ENCODE measurements around the gene ZNF562.

ZNF562 gene

GRCh38 chr19:9621156-9622037 lies 53.5 kb downstream of the ZNF562 start, which contains the start of gene ZNF561:
Gene ZNF561, minus strand, starts transcription at chr19:9621232. Its CDS starts 1,776 bp downstream, at chr19:9619456.
- Histone ChIP-seq H2AK5ac (ENCODE audit: low read depth, low read length) (peak within 1 kb of the TSS; percentile 19), H3K23ac (ENCODE audit: low read depth, low read length, poor library complexity) (peak within 1 kb of the TSS; percentile 40), H3K27me3 (ENCODE audit: control insufficient read depth in 3 of 3, insufficient read depth in 3 of 3, low read depth in 1 of 3, low read length in 3 of 3) (no peaks in the 10 kb centered on the region), H2BK120ac (ENCODE audit: low read depth, low read length) (peak within 1 kb of the TSS; percentile 10), H3K36me3 (replicated peaks in 1 of 2; ENCODE audit: control insufficient read depth in 2 of 2, insufficient read depth in 2 of 2, low read length in 2 of 2) (peaks cover 21 to 46% of the 10 kb centered on the region in 2 donors), H4K8ac (ENCODE audit: low read depth, low read length) (peak within 1 kb of the TSS; percentile 89), H2AFZ (ENCODE audit: low read length) (peak within 1 kb of the TSS; percentile 93), H3K4ac (ENCODE audit: low read length) (no peak within 1 kb of the TSS), H3K4me1 (ENCODE audit: control insufficient read depth in 2 of 2, insufficient read depth in 1 of 2, low read depth in 1 of 2, low read length in 2 of 2) (peaks cover 4 to 6% of the 10 kb centered on the region in 2 donors), H4K91ac (ENCODE audit: low read depth, low read length, poor library complexity) (no peak within 1 kb of the TSS), H3K9ac (ENCODE audit: low read depth, low read length, poor library complexity) (peak within 1 kb of the TSS; percentile 92), H2BK15ac (ENCODE audit: low read length) (peak within 1 kb of the TSS; percentile 44), H3K9me3 (replicated peaks in 1 of 2; ENCODE audit: control insufficient read depth in 2 of 2, insufficient read depth in 1 of 2, low read depth in 1 of 2, low read length in 2 of 2) (peaks cover 0 to 3% of the 10 kb centered on the region in 2 donors), H3K4me2 (ENCODE audit: insufficient read depth, low read length, poor library complexity, severe bottlenecking) (peak within 1 kb of the TSS; percentile 85), H3K4me3 (ENCODE audit: low read length in 2 of 2) (peak within 1 kb of the TSS; percentile 67 to 87), H3K79me1 (ENCODE audit: low read depth, low read length) (peaks cover 10% of the 10 kb centered on the region), H3K27ac (replicated peaks; ENCODE audit: low read length) (peak within 1 kb of the TSS; percentile 94), H3K18ac (ENCODE audit: low read length) (peak within 1 kb of the TSS; percentile 98), H2BK5ac (ENCODE audit: low read length) (peak within 1 kb of the TSS; percentile 100), H3K14ac (ENCODE audit: low read length) (no peak within 1 kb of the TSS), H2BK12ac (ENCODE audit: low read length) (no peak within 1 kb of the TSS)
- WGBS, 2 donors (ENCODE audit: extremely low coverage in 2 of 2, insufficient read length in 2 of 2, insufficient replicate concordance in 1 of 2): no CpG with 5 or more reads among the region's 33 CpGs
- peak; percentile 86 for DNase-seq (ENCODE audit: low spot score)

GRCh38 chr19:9620842-9621155 lies 54.1 kb downstream of the ZNF562 start:
- Histone ChIP-seq H3K4me2 (ENCODE audit: insufficient read depth, low read length, poor library complexity, severe bottlenecking) (peak overlapping the region; percentile 85), H3K4ac (ENCODE audit: low read length) (no peak overlapping the region), H3K27me3 (ENCODE audit: control insufficient read depth in 3 of 3, insufficient read depth in 3 of 3, low read depth in 1 of 3, low read length in 3 of 3) (no peaks in the 10 kb centered on the region), H2BK15ac (ENCODE audit: low read length) (peak overlapping the region; percentile 44), H3K79me1 (ENCODE audit: low read depth, low read length) (peaks cover 10% of the 10 kb centered on the region), H3K23ac (ENCODE audit: low read depth, low read length, poor library complexity) (peak overlapping the region; percentile 40), H2BK12ac (ENCODE audit: low read length) (no peak overlapping the region), H2AFZ (ENCODE audit: low read length) (peak overlapping the region; percentile 93), H3K9me3 (replicated peaks in 1 of 2; ENCODE audit: control insufficient read depth in 2 of 2, insufficient read depth in 1 of 2, low read depth in 1 of 2, low read length in 2 of 2) (peaks cover 0 to 3% of the 10 kb centered on the region in 2 donors), H3K36me3 (replicated peaks in 1 of 2; ENCODE audit: control insufficient read depth in 2 of 2, insufficient read depth in 2 of 2, low read length in 2 of 2) (peaks cover 25 to 51% of the 10 kb centered on the region in 2 donors), H2BK120ac (ENCODE audit: low read depth, low read length) (peak overlapping the region; percentile 10), H3K4me1 (ENCODE audit: control insufficient read depth in 2 of 2, insufficient read depth in 1 of 2, low read depth in 1 of 2, low read length in 2 of 2) (peaks cover 4 to 6% of the 10 kb centered on the region in 2 donors), H3K14ac (ENCODE audit: low read length) (no peak overlapping the region), H3K4me3 (ENCODE audit: low read length in 2 of 2) (peak overlapping the region; percentile 67 to 87), H4K8ac (ENCODE audit: low read depth, low read length) (no peak overlapping the region), H2AK5ac (ENCODE audit: low read depth, low read length) (no peak overlapping the region), H3K18ac (ENCODE audit: low read length) (peak overlapping the region; percentile 98), H4K91ac (ENCODE audit: low read depth, low read length, poor library complexity) (no peak overlapping the region), H3K27ac (replicated peaks; ENCODE audit: low read length) (peak overlapping the region; percentile 94), H3K9ac (ENCODE audit: low read depth, low read length, poor library complexity) (peak overlapping the region; percentile 92), H2BK5ac (ENCODE audit: low read length) (peak overlapping the region; percentile 100)
- no peak for DNase-seq (ENCODE audit: low spot score)
- no CpG with 5 or more reads among the region's 16 CpGs for WGBS, 2 donors (ENCODE audit: extremely low coverage in 2 of 2, insufficient read length in 2 of 2, insufficient replicate concordance in 1 of 2)

- Histone ChIP-seq H2AFZ (ENCODE audit: low read length) (no peak overlapping the region), H4K8ac (ENCODE audit: low read depth, low read length) (no peak overlapping the region), H3K9ac (ENCODE audit: low read depth, low read length, poor library complexity) (no peak overlapping the region), H2BK12ac (ENCODE audit: low read length) (no peak overlapping the region), H3K36me3 (replicated peaks in 1 of 2; ENCODE audit: control insufficient read depth in 2 of 2, insufficient read depth in 2 of 2, low read length in 2 of 2) (peaks cover 62 to 93% of the 10 kb centered on the region in 2 donors), H2BK15ac (ENCODE audit: low read length) (no peak overlapping the region), H3K4ac (ENCODE audit: low read length) (no peak overlapping the region), H3K4me1 (ENCODE audit: control insufficient read depth in 2 of 2, insufficient read depth in 1 of 2, low read depth in 1 of 2, low read length in 2 of 2) (peaks cover 0 to 4% of the 10 kb centered on the region in 2 donors), H2BK5ac (ENCODE audit: low read length) (no peak overlapping the region), H2AK5ac (ENCODE audit: low read depth, low read length) (no peak overlapping the region), H3K79me1 (ENCODE audit: low read depth, low read length) (peaks cover 7% of the 10 kb centered on the region), H3K27me3 (ENCODE audit: control insufficient read depth in 3 of 3, insufficient read depth in 3 of 3, low read depth in 1 of 3, low read length in 3 of 3) (no peaks in the 10 kb centered on the region), H3K4me3 (ENCODE audit: low read length in 2 of 2) (no peak overlapping the region), H3K23ac (ENCODE audit: low read depth, low read length, poor library complexity) (no peak overlapping the region), H3K4me2 (ENCODE audit: insufficient read depth, low read length, poor library complexity, severe bottlenecking) (no peak overlapping the region), H2BK120ac (ENCODE audit: low read depth, low read length) (no peak overlapping the region), H3K9me3 (replicated peaks in 1 of 2; ENCODE audit: control insufficient read depth in 2 of 2, insufficient read depth in 1 of 2, low read depth in 1 of 2, low read length in 2 of 2) (peaks cover 13 to 46% of the 10 kb centered on the region in 2 donors), H4K91ac (ENCODE audit: low read depth, low read length, poor library complexity) (no peak overlapping the region), H3K27ac (replicated peaks; ENCODE audit: low read length) (no peak overlapping the region), H3K18ac (ENCODE audit: low read length) (no peak overlapping the region), H3K14ac (ENCODE audit: low read length) (no peak overlapping the region)
- DNase-seq (ENCODE audit: low spot score): no peak
These were observed 59.1 kb downstream of the ZNF562 start for GRCh38 chr19:9615844-9616243.

- no peak overlapping the region for H2BK120ac ChIP-seq (ENCODE audit: low read depth, low read length)
- H2AK5ac ChIP-seq (ENCODE audit: low read depth, low read length): no peak overlapping the region
- no peak overlapping the region for H2BK15ac ChIP-seq (ENCODE audit: low read length)
- H3K4me1 ChIP-seq (ENCODE audit: control insufficient read depth in 2 of 2, insufficient read depth in 1 of 2, low read depth in 1 of 2, low read length in 2 of 2): no peaks in the 10 kb centered on the region
- H2AFZ ChIP-seq (ENCODE audit: low read length): no peak overlapping the region
- DNase-seq (ENCODE audit: low spot score): no peak
- H3K4ac ChIP-seq (ENCODE audit: low read length): no peak overlapping the region
- H2BK12ac ChIP-seq (ENCODE audit: low read length): no peak overlapping the region
- WGBS, 2 donors (ENCODE audit: extremely low coverage in 2 of 2, insufficient read length in 2 of 2, insufficient replicate concordance in 1 of 2): no CpG with 5 or more reads among the region's 2 CpGs
- no peak overlapping the region for H3K9ac ChIP-seq (ENCODE audit: low read depth, low read length, poor library complexity)
- no peak overlapping the region for H3K14ac ChIP-seq (ENCODE audit: low read length)
- H3K79me1 ChIP-seq (ENCODE audit: low read depth, low read length): peaks cover 3% of the 10 kb centered on the region
- no peak overlapping the region for H3K4me3 ChIP-seq (ENCODE audit: low read length in 2 of 2)
- peaks cover 18 to 65% of the 10 kb centered on the region in 2 donors for H3K9me3 ChIP-seq (replicated peaks in 1 of 2; ENCODE audit: control insufficient read depth in 2 of 2, insufficient read depth in 1 of 2, low read depth in 1 of 2, low read length in 2 of 2)
- H3K23ac ChIP-seq (ENCODE audit: low read depth, low read length, poor library complexity): no peak overlapping the region
- H3K36me3 ChIP-seq (replicated peaks in 1 of 2; ENCODE audit: control insufficient read depth in 2 of 2, insufficient read depth in 2 of 2, low read length in 2 of 2): peaks cover 57 to 86% of the 10 kb centered on the region in 2 donors
- H3K27ac ChIP-seq (replicated peaks; ENCODE audit: low read length): no peak overlapping the region
- no peak overlapping the region for H3K18ac ChIP-seq (ENCODE audit: low read length)
- no peaks in the 10 kb centered on the region for H3K27me3 ChIP-seq (ENCODE audit: control insufficient read depth in 3 of 3, insufficient read depth in 3 of 3, low read depth in 1 of 3, low read length in 3 of 3)
- H3K4me2 ChIP-seq (ENCODE audit: insufficient read depth, low read length, poor library complexity, severe bottlenecking): no peak overlapping the region
- H4K91ac ChIP-seq (ENCODE audit: low read depth, low read length, poor library complexity): no peak overlapping the region
- no peak overlapping the region for H4K8ac ChIP-seq (ENCODE audit: low read depth, low read length)
- no peak overlapping the region for H2BK5ac ChIP-seq (ENCODE audit: low read length)
These were observed 64.3 kb downstream of the ZNF562 start for GRCh38 chr19:9610484-9611113.

All from neuronal stem cell (in vitro differentiated cells).